Parathyroid adenoma (tissue), 2 donors: Measurements from ENCODE around the gene LRRC49.

Experiments
- H2AFZ ChIP-seq: fragments of 300-600 bp; sonication (generic); one replicate; pipeline ENCODE4 v1.7.0; 2017; ENCODE audit warnings: antibody characterized with exemption, mild to moderate bottlenecking
- H3K27ac ChIP-seq: fragments of 300-600 bp; sonication (generic); one replicate; pipeline ENCODE4 v1.7.0; 2017
- H3K27me3 ChIP-seq: fragments of 300-600 bp; sonication (generic); one replicate; pipeline ENCODE4 v1.7.0; 2017; ENCODE audit warnings: low read length; ENCODE audit not compliant: control insufficient read depth, insufficient read depth
- H3K36me3 ChIP-seq: fragments of 300-600 bp; sonication (generic); one replicate; pipeline ENCODE4 v1.7.0; 2017; ENCODE audit warnings: low read length; ENCODE audit not compliant: control insufficient read depth, insufficient read depth
- H3K4me1 ChIP-seq: fragments of 300-600 bp; sonication (generic); one replicate; pipeline ENCODE4 v1.7.0; 2017; ENCODE audit warnings: control low read depth
- H3K4me2 ChIP-seq: fragments of 300-600 bp; sonication (generic); one replicate; pipeline ENCODE4 v1.7.0; 2017; ENCODE audit warnings: low read length
- H3K4me3 ChIP-seq: fragments of 300-600 bp; sonication (generic); one replicate; pipeline ENCODE4 v1.7.0; 2017; ENCODE audit warnings: low read depth, low read length
- H3K79me2 ChIP-seq: fragments of 300-600 bp; sonication (generic); one replicate; pipeline ENCODE4 v1.7.0; 2017; ENCODE audit warnings: control low read depth
- H3K9ac ChIP-seq: fragments of 300-600 bp; sonication (generic); one replicate; pipeline ENCODE4 v1.7.0; 2017; ENCODE audit warnings: mild to moderate bottlenecking
- H3K9me3 ChIP-seq: fragments of 300-600 bp; sonication (generic); one replicate; pipeline ENCODE4 v1.7.0; 2017; ENCODE audit warnings: low read length; ENCODE audit not compliant: control insufficient read depth
- TF ChIP-seq, protein P1 (sequence below): fragments of 300-600 bp; sonication (generic); IDR thresholded peaks from one replicate; pipeline ENCODE4 v1.7.0; 2017; ENCODE audit warnings: antibody characterized with exemption, mild to moderate bottlenecking
- donor health status: primary hyperparathyroidism.

Gene LRRC49

GRCh38 chr15:71097890-71098289 lies 205.3 kb downstream of the LRRC49 start:
- H3K36me3 ChIP-seq = no peaks in the 10 kb centered on the region
- TF ChIP-seq, protein P1, sequence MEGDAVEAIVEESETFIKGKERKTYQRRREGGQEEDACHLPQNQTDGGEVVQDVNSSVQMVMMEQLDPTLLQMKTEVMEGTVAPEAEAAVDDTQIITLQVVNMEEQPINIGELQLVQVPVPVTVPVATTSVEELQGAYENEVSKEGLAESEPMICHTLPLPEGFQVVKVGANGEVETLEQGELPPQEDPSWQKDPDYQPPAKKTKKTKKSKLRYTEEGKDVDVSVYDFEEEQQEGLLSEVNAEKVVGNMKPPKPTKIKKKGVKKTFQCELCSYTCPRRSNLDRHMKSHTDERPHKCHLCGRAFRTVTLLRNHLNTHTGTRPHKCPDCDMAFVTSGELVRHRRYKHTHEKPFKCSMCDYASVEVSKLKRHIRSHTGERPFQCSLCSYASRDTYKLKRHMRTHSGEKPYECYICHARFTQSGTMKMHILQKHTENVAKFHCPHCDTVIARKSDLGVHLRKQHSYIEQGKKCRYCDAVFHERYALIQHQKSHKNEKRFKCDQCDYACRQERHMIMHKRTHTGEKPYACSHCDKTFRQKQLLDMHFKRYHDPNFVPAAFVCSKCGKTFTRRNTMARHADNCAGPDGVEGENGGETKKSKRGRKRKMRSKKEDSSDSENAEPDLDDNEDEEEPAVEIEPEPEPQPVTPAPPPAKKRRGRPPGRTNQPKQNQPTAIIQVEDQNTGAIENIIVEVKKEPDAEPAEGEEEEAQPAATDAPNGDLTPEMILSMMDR = no peak
- no peak overlapping the region for H3K4me2 ChIP-seq
- no peak overlapping the region for H2AFZ ChIP-seq
- H3K79me2 ChIP-seq = no peaks in the 10 kb centered on the region
- no peak overlapping the region for H3K4me3 ChIP-seq
- H3K27ac ChIP-seq = no peak overlapping the region
- no peaks in the 10 kb centered on the region for H3K4me1 ChIP-seq
- H3K27me3 ChIP-seq = no peaks in the 10 kb centered on the region
- no peaks in the 10 kb centered on the region for H3K9me3 ChIP-seq
- H3K9ac ChIP-seq = no peak overlapping the region

- Histone ChIP-seq H3K36me3 (no peaks in the 10 kb centered on the region), H3K27me3 (no peaks in the 10 kb centered on the region), H3K9ac (no peak overlapping the region), H3K4me2 (no peak overlapping the region), H3K9me3 (no peaks in the 10 kb centered on the region), H3K4me3 (no peak overlapping the region), H3K4me1 (no peaks in the 10 kb centered on the region), H3K27ac (no peak overlapping the region), H2AFZ (no peak overlapping the region), H3K79me2 (no peaks in the 10 kb centered on the region)
- TF ChIP-seq, protein P1 = no peak
These were observed 206.3 kb downstream of the LRRC49 start for GRCh38 chr15:71098920-71099319.
